ENCODE data around the gene GRB14.

Gene GRB14

GRCh38 chr2:164593959-164594358, 27.3 kb downstream of the GRB14 start:
- H4K20me1 ChIP-seq (ENCODE audit: insufficient read depth, low read length): no peaks in the 10 kb centered on the region
- H3K79me2 ChIP-seq (ENCODE audit: low read length): no peaks in the 10 kb centered on the region
- H3F3A ChIP-seq (ENCODE audit: insufficient read depth, low read length): no peaks in the 10 kb centered on the region
- H3K4me2 ChIP-seq (ENCODE audit: low read depth, low read length): no peak overlapping the region
- H3K9me2 ChIP-seq (replicated peaks; ENCODE audit: insufficient read depth, low read length): no peaks in the 10 kb centered on the region
- H3K9ac ChIP-seq (ENCODE audit: low read length): no peak overlapping the region
- no peak overlapping the region for H3K4me3 ChIP-seq (ENCODE audit: low read length)
- no peak for DNase-seq
- no peak for TF ChIP-seq EZH2phosphoT487 (IDR thresholded peaks at IDR 0.05; ENCODE audit: low read length)
- no peak for TF ChIP-seq CTCF (IDR thresholded peaks at IDR 0.05; ENCODE audit: low read length)
- no peak for TF ChIP-seq EZH2 (optimal IDR thresholded peaks at IDR 0.05; ENCODE audit: low read depth, low read length)
- no peak overlapping the region for H2AFZ ChIP-seq (ENCODE audit: low read length)
- no peak overlapping the region for H3K27ac ChIP-seq (ENCODE audit: low read length)
- no peaks in the 10 kb centered on the region; the same call in 1 of the 2 replicates for H3K4me1 ChIP-seq (ENCODE audit: low read length)
- H3K27me3 ChIP-seq (replicated peaks; ENCODE audit: insufficient read depth, low read length): no peaks in the 10 kb centered on the region
- no peaks in the 10 kb centered on the region for H3K9me3 ChIP-seq (replicated peaks; ENCODE audit: insufficient read depth, low read length)
- no peaks in the 10 kb centered on the region for H3K36me3 ChIP-seq (replicated peaks; ENCODE audit: insufficient read depth, low read length)

GRCh38 chr2:164593541-164593940, 27.7 kb downstream of the GRB14 start:
- no peak overlapping the region for H3K4me2 ChIP-seq (ENCODE audit: low read depth, low read length)
- H3K9ac ChIP-seq (ENCODE audit: low read length): no peak overlapping the region
- H4K20me1 ChIP-seq (ENCODE audit: insufficient read depth, low read length): no peaks in the 10 kb centered on the region
- no peaks in the 10 kb centered on the region; the same call in 1 of the 2 replicates for H3K4me1 ChIP-seq (ENCODE audit: low read length)
- H3K4me3 ChIP-seq (ENCODE audit: low read length): no peak overlapping the region
- DNase-seq: no peak
- TF ChIP-seq CTCF (IDR thresholded peaks at IDR 0.05; ENCODE audit: low read length): no peak
- no peak for TF ChIP-seq EZH2phosphoT487 (IDR thresholded peaks at IDR 0.05; ENCODE audit: low read length)
- TF ChIP-seq EZH2 (optimal IDR thresholded peaks at IDR 0.05; ENCODE audit: low read depth, low read length): no peak
- H3K27me3 ChIP-seq (replicated peaks; ENCODE audit: insufficient read depth, low read length): no peaks in the 10 kb centered on the region
- H3K9me3 ChIP-seq (replicated peaks; ENCODE audit: insufficient read depth, low read length): no peaks in the 10 kb centered on the region
- no peaks in the 10 kb centered on the region for H3F3A ChIP-seq (ENCODE audit: insufficient read depth, low read length)
- H2AFZ ChIP-seq (ENCODE audit: low read length): no peak overlapping the region
- no peaks in the 10 kb centered on the region for H3K9me2 ChIP-seq (replicated peaks; ENCODE audit: insufficient read depth, low read length)
- no peaks in the 10 kb centered on the region for H3K79me2 ChIP-seq (ENCODE audit: low read length)
- H3K36me3 ChIP-seq (replicated peaks; ENCODE audit: insufficient read depth, low read length): no peaks in the 10 kb centered on the region
- H3K27ac ChIP-seq (ENCODE audit: low read length): no peak overlapping the region

GRCh38 chr2:164589522-164589921, 31.8 kb downstream of the GRB14 start:
- no peaks in the 10 kb centered on the region for H3K79me2 ChIP-seq (ENCODE audit: low read length)
- no peaks in the 10 kb centered on the region for H4K20me1 ChIP-seq (ENCODE audit: insufficient read depth, low read length)
- no peak for DNase-seq

More at GRCh38 chr2:164589522-164589921, 31.8 kb downstream of the GRB14 start:
- Histone ChIP-seq H2AFZ (ENCODE audit: low read length) (no peak overlapping the region), H3F3A (ENCODE audit: insufficient read depth, low read length) (no peaks in the 10 kb centered on the region), H3K9ac (ENCODE audit: low read length) (no peak overlapping the region), H3K9me2 (replicated peaks; ENCODE audit: insufficient read depth, low read length) (no peaks in the 10 kb centered on the region), H3K9me3 (replicated peaks; ENCODE audit: insufficient read depth, low read length) (no peaks in the 10 kb centered on the region), H3K4me3 (ENCODE audit: low read length) (no peak overlapping the region), H3K27me3 (replicated peaks; ENCODE audit: insufficient read depth, low read length) (no peaks in the 10 kb centered on the region), H3K36me3 (replicated peaks; ENCODE audit: insufficient read depth, low read length) (no peaks in the 10 kb centered on the region), H3K27ac (ENCODE audit: low read length) (no peak overlapping the region), H3K4me1 (ENCODE audit: low read length) (no peaks in the 10 kb centered on the region; the same call in 1 of the 2 replicates), H3K4me2 (ENCODE audit: low read depth, low read length) (no peak overlapping the region)
- TF ChIP-seq EZH2 (optimal IDR thresholded peaks at IDR 0.05; ENCODE audit: low read depth, low read length): no peak
- no peak for TF ChIP-seq CTCF (IDR thresholded peaks at IDR 0.05; ENCODE audit: low read length)
- TF ChIP-seq EZH2phosphoT487 (IDR thresholded peaks at IDR 0.05; ENCODE audit: low read length): no peak

Measured in MM.1S (cell line).